ENCODE data around the gene SCARF2. TPM values are rescaled to one million over a fixed set of nuclear protein-coding genes. Genes with fewer than 3 reads are reported as not detected.

Gene SCARF2
- total RNA-seq: 1 to 10 TPM; 1.8 to 3.5 (median 2.9) TPM
- total RNA-seq (2013): 0.43 TPM

- DNase-seq: no peak
- peak in 2 of 3 donors; percentile 58 to 61 for ATAC-seq
- WGBS (ENCODE audit: insufficient coverage): 4% methylated on average over 95 of the region's 95 CpGs
- no peak within 1 kb of the TSS for H3K27ac ChIP-seq (ENCODE audit: low read length)
- peaks cover 23% of the 10 kb centered on the region for H3K4me1 ChIP-seq (ENCODE audit: control insufficient read depth, insufficient read depth, low read length)
- no peaks in the 10 kb centered on the region for H3K36me3 Mint-ChIP-seq
- H3K4me3 ChIP-seq (ENCODE audit: low read length): peak within 1 kb of the TSS; percentile 12
- H3K36me3 ChIP-seq (ENCODE audit: control insufficient read depth, insufficient read depth, low read length): peaks cover 8% of the 10 kb centered on the region
- intact Hi-C loops (cut with micrococcal nuclease): no loop called here
- peaks cover 11 to 33% of the 10 kb centered on the region in 2 donors for H3K4me1 Mint-ChIP-seq
- peak within 1 kb of the TSS in 1 of 2 donors; percentile 36 for H3K27ac Mint-ChIP-seq
- H3K27me3 Mint-ChIP-seq (ENCODE audit: low read depth in 2 of 2): peaks cover 34 to 39% of the 10 kb centered on the region in 2 donors
- H3K27me3 ChIP-seq (ENCODE audit: control insufficient read depth, insufficient read depth, low read length): peaks cover 29% of the 10 kb centered on the region
- H3K4me3 Mint-ChIP-seq: peak within 1 kb of the TSS; percentile 85
- no peaks in the 10 kb centered on the region for H3K9me3 ChIP-seq (ENCODE audit: control insufficient read depth, insufficient read depth, low read length)
- H3K9me3 Mint-ChIP-seq: no peaks in the 10 kb centered on the region
- TF ChIP-seq CTCF (IDR thresholded peaks at IDR 0.05): no peak
These were observed at the start of gene SCARF2 for GRCh38 chr22:20437613-20438426. TSS of gene SCARF2 (minus strand) at chr22:20437825. CDS start at chr22:20437754, 71 bp downstream.

- no peak overlapping the region for H3K27ac Mint-ChIP-seq
- intact Hi-C loops (cut with micrococcal nuclease): no loop called here
- Histone ChIP-seq H3K4me3 (ENCODE audit: low read length) (no peak overlapping the region), H3K36me3 (ENCODE audit: control insufficient read depth, insufficient read depth, low read length) (peaks cover 6% of the 10 kb centered on the region), H3K27ac (ENCODE audit: low read length) (no peak overlapping the region), H3K9me3 (ENCODE audit: control insufficient read depth, insufficient read depth, low read length) (no peaks in the 10 kb centered on the region), H3K27me3 (ENCODE audit: control insufficient read depth, insufficient read depth, low read length) (no peaks in the 10 kb centered on the region), H3K4me1 (ENCODE audit: control insufficient read depth, insufficient read depth, low read length) (no peaks in the 10 kb centered on the region)
- H3K36me3 Mint-ChIP-seq: no peaks in the 10 kb centered on the region
- H3K9me3 Mint-ChIP-seq: no peaks in the 10 kb centered on the region
- no peak for TF ChIP-seq CTCF (IDR thresholded peaks at IDR 0.05)
- no peaks in the 10 kb centered on the region for H3K27me3 Mint-ChIP-seq (ENCODE audit: low read depth in 2 of 2)
- H3K4me1 Mint-ChIP-seq: peaks cover 22 to 27% of the 10 kb centered on the region in 2 donors
- ATAC-seq (no peak), DNase-seq (no peak)
- 100% methylated on average over 2 of the region's 2 CpGs for WGBS (ENCODE audit: insufficient coverage)
- H3K4me3 Mint-ChIP-seq: no peak overlapping the region
These were observed 48.6 kb upstream of the SCARF2 start for GRCh38 chr22:20486229-20486628.

GRCh38 chr22:20484948-20485683 lies 47.5 kb upstream of the SCARF2 start:
- no peaks in the 10 kb centered on the region for H3K4me1 ChIP-seq (ENCODE audit: control insufficient read depth, insufficient read depth, low read length)
- WGBS (ENCODE audit: insufficient coverage): 98% methylated on average over 4 of the region's 4 CpGs
- no peak for TF ChIP-seq CTCF (IDR thresholded peaks at IDR 0.05)
- H3K9me3 Mint-ChIP-seq: no peaks in the 10 kb centered on the region
- H3K4me3 ChIP-seq (ENCODE audit: low read length): no peak overlapping the region
- peaks cover 6% of the 10 kb centered on the region for H3K36me3 ChIP-seq (ENCODE audit: control insufficient read depth, insufficient read depth, low read length)
- no peaks in the 10 kb centered on the region for H3K27me3 Mint-ChIP-seq (ENCODE audit: low read depth in 2 of 2)
- ATAC-seq (no peak), DNase-seq (no peak)
- no peak overlapping the region for H3K27ac Mint-ChIP-seq
- intact Hi-C loops (cut with micrococcal nuclease): no loop called here
- H3K4me1 Mint-ChIP-seq: peaks cover 22 to 25% of the 10 kb centered on the region in 2 donors
- H3K27ac ChIP-seq (ENCODE audit: low read length): no peak overlapping the region
- H3K9me3 ChIP-seq (ENCODE audit: control insufficient read depth, insufficient read depth, low read length): no peaks in the 10 kb centered on the region
- no peaks in the 10 kb centered on the region for H3K27me3 ChIP-seq (ENCODE audit: control insufficient read depth, insufficient read depth, low read length)
- H3K36me3 Mint-ChIP-seq: no peaks in the 10 kb centered on the region
- H3K4me3 Mint-ChIP-seq: no peak overlapping the region
